Gastroesophageal sphincter (tissue), 3 donors: Measurements from ENCODE around the gene LTBP2.

Experiments
- CTCF ChIP-seq, 4 experiments: fragments of 200-600 bp in 2 of 4; fragments of 450-650 bp in 2 of 4; sonication (generic) in 1 of 4; IDR thresholded peaks; one replicate each; pipeline ENCODE4 v1.5.1; 2017 to 2019; ENCODE audit warnings: antibody characterized with exemption in 4 of 4, mild to moderate bottlenecking in 2 of 4, moderate library complexity in 2 of 4
- EP300 ChIP-seq: sonication (generic); formaldehyde crosslinking; IDR thresholded peaks from one replicate; pipeline ENCODE4 v1.6.1; 2017; ENCODE audit warnings: antibody characterized with exemption, mild to moderate bottlenecking
- POLR2A ChIP-seq, 2 donors: fragments of 450-650 bp; IDR thresholded peaks; one replicate each; pipeline ENCODE4 v1.6.1; 2017; ENCODE audit warnings: antibody characterized with exemption in 2 of 2, mild to moderate bottlenecking in 2 of 2, moderate library complexity in 1 of 2
- POLR2AphosphoS5 ChIP-seq: sonication (generic); formaldehyde crosslinking; IDR thresholded peaks from one replicate; pipeline ENCODE4 v1.6.1; 2017; ENCODE audit warnings: antibody characterized with exemption

GRCh38 chr14:74519316-74520074, 92.5 kb downstream of the LTBP2 start:
- TF ChIP-seq POLR2A (IDR thresholded peaks at IDR 0.05) (no peak), POLR2AphosphoS5 (no peak), CTCF (IDR thresholded peaks at IDR 0.05) (no peak), EP300 (no peak)
